Neural progenitor cell (in vitro differentiated cells): ENCODE results near the gene LURAP1L.

Source experiments
- CTCF ChIP-seq: fragments of 200-600 bp; sonication (generic); IDR thresholded peaks from 2 replicates; pipeline ENCODE4 v1.5.1; 2017; ENCODE audit warnings: antibody characterized with exemption, mild to moderate bottlenecking
- EZH2 ChIP-seq: fragments of 200-600 bp; sonication (generic); IDR thresholded peaks from 2 replicates; pipeline ENCODE4 v1.6.1; 2017; ENCODE audit warnings: antibody characterized with exemption, mild to moderate bottlenecking, moderate library complexity
- EZH2phosphoT487 ChIP-seq: fragments of 200-600 bp; sonication (generic); IDR thresholded peaks from 2 replicates; pipeline ENCODE4 v1.6.1; 2017; ENCODE audit warnings: antibody characterized with exemption

- TF ChIP-seq EZH2 (no peak), CTCF (no peak), EZH2phosphoT487 (no peak)
Measured at GRCh38 chr9:12853051-12853450, 78.2 kb downstream of the LURAP1L start.
